Keratinocyte (primary cell): ENCODE measurements around the gene UBR3.

Source experiments
- CTCF ChIP-seq, 3 experiments: IDR thresholded peaks in 1 of 3; conservative IDR thresholded peaks in 1 of 3; optimal IDR thresholded peaks in 1 of 3; 2 replicates in 2 of 3; 3 replicates in 1 of 3; pipeline versions ENCODE3 to v1.5.1; 2011; ENCODE audit warnings: low read length in 3 of 3, mild to moderate bottlenecking in 3 of 3, moderate library complexity in 2 of 3, control low read depth in 1 of 3, inconsistent platforms in 1 of 3; ENCODE audit not compliant: insufficient read depth in 2 of 3; ENCODE audit errors: extremely low read depth in 1 of 3
- EZH2 ChIP-seq: IDR thresholded peaks from one replicate; pipeline ENCODE4 v1.6.1; 2012; ENCODE audit warnings: inconsistent platforms, mild to moderate bottlenecking, low read length, moderate library complexity

GRCh38 chr2:169838743-169839489 lies 11.7 kb downstream of the UBR3 start:
- TF ChIP-seq CTCF (optimal IDR thresholded peaks at IDR 0.05 in 1 of 3, IDR thresholded peaks at IDR 0.05 in 1 of 3, conservative IDR thresholded peaks at IDR 0.05 in 1 of 3; ENCODE audit: extremely low read depth in 1 of 3, insufficient read depth in 2 of 3, low read length in 3 of 3) (no peak), EZH2 (no peak)
